Limb (tissue), 2 donors: Measurements from ENCODE around the gene SHISA6.

Source experiments
- DNase-seq, 2 donors: peaks; one replicate each; pipeline ENCODE4 v3.0.0-alpha.2; 2016; ENCODE audit errors: extremely low spot score in 2 of 2

SHISA6 gene

GRCh38 chr17:11349106-11349505, 108.1 kb downstream of the SHISA6 start:
- DNase-seq: no peak

- DNase-seq: no peak
These were observed 110.5 kb downstream of the SHISA6 start for GRCh38 chr17:11351479-11351878.

DNA sequence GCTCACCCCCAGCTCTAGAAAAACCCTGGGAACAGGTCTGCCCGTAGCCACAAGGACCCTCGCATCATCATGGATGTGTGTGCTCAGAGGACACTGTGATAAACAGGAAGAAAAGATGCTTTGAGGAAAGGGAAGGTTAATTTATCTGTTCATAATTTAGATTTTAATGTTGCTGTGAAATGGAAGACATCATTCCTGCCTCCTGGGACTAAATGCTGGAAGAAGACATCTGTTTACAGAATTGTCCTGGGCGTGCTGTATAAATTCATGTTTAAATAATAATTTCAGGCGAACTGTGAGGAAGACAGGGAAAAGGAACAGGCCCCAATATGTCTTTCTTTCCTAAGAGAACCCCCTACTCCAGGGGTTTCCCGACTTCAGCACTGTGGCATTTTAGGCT, 112.6 kb downstream of the SHISA6 start:
- DNase-seq: no peak

DNA sequence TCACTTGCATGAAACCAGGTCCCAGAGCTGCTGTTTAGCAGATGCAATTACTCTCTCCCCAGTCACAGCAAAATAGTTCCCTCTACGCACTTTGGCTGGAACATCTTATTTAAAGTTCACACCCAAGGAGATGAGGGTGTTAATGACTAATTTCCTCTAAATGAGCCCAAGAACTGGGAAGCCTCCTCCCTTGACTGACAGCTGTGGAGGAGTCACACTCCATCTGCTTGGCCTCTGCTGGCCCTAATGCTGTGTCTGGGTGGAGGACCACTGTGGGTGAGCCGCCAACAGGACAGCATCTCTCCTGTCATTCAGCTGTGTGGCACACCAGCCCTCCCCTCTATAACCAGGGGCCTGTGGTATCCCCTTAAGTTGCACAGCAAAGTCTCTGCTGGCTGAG, 115.4 kb downstream of the SHISA6 start:
- no peak for DNase-seq

DNA sequence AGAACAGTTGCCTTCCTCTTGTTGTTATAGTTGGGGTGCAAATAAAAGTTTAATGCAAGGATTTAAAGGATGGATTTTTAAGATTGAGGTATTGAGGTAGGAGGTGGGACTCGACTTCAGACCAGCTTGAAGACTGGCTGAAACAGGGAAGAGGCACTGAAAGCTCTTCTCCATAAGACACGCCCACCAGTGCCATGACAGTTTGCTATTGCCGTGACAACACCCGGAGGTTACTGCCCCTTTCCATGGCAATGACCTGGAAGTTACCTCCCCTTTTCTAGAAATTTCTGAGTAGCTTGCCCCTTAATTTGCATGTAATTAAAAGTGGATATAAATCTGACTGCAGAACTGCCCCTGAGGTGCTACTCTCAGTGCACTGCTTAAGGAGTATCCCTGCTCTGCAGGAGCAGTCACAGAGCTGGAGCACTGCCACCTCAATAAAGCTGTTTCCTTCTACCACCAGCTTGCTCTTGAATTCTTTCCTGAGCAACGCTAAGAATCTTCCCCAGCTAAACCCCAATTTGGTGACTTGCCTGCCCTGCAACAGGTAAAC, 122.6 kb downstream of the SHISA6 start:
- no peak for DNase-seq

GRCh38 chr17:11366272-11366850, 125.3 kb downstream of the SHISA6 start:
- no peak for DNase-seq

DNA sequence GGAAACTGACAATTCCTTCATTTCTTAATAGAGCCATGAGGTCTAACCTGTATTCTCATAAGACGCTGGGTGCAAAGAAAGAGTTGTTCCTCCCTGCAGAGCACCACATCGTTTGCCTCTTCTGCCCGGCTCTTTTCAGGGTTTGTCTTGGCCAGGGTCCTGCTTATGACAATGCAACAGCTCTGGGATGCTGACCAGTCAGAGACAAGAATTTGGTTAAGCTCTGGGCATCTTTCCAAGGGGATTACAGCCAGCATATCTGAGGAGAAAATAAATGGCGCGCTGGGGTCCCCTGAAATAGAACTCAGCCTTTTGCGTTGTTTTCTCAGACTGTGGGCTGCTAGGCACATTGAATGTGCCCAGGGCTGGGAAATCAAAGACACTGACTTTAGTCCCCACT, 128.6 kb downstream of the SHISA6 start:
- peak in 1 of 2 donors; percentile 9 for DNase-seq

DNA sequence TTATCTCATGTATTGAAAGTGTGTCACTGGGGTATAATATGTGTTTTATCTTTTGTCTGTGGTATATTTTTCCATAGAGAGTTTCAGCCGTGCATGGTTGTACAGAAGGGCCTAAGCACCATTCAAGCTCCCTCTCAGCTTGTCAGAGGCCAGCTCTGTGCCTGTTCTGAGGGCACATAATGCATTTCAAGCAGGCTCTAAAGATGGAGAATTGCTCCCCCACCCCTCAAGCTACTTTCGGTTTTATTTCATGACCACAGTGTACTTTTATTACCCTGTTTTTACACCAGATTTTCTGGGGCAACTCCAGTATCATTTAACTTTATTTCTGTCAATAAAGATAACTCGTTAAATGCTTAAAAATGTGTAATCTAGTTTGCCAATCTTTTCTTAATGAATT, 131.7 kb downstream of the SHISA6 start:
- no peak for DNase-seq

DNA sequence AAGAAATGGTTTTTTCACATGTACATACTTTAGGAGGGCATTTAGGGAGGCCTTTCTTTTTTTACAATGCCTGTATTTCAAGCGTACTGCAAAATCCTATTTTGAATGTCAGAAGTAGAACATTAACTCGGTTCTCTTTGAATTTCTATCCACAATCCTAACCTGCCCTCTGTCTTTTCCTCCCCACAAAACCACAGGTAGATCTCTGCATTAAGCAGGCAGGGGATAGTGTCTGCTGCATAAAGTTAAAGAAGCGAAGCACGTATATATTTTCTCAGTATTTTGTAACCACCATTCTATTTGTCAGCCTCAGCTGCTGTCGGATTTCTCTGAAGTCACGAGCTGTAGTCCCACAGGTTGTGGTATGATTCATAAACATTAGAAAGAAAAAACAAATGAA, 137.5 kb downstream of the SHISA6 start:
- DNase-seq: no peak

DNA sequence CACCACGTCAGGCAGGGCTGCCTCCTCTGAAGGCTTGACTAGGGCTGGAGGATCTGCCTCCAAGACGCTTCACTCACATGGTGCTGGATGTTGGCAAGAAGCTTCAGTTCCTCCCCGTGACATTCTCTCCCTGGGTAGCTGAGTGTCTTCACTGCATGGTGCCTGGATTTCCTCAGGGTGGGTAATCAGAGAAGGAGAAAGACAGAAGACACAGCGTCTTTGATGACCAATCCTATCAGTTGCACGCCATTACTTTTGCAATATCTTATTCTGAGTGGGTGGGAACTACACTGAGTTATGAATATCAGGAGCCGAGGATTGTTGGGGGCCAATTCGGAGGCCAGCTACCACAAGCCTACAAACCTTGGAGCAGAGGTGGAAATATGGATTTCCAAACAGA, 139.7 kb downstream of the SHISA6 start:
- DNase-seq: no peak

DNA sequence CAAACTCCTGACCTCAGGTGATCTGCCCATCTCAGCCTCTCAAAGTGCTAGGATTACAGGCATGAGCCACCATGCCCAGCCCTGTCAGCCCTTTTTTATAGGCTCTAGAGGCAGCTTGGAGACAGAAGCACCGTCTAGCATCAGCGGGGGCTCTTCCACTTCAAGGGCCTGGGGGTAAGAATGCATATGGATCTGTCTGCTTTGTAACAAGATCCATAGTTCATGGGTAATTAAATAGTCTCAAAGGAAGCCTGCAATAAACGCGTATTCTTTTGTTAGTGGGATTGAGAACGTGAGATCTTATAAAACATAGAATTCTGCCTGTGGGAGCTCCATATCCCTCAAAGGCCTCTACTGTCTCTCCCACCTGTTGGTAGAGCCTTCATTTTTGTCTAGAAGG, 142.1 kb downstream of the SHISA6 start:
- DNase-seq: no peak

DNA sequence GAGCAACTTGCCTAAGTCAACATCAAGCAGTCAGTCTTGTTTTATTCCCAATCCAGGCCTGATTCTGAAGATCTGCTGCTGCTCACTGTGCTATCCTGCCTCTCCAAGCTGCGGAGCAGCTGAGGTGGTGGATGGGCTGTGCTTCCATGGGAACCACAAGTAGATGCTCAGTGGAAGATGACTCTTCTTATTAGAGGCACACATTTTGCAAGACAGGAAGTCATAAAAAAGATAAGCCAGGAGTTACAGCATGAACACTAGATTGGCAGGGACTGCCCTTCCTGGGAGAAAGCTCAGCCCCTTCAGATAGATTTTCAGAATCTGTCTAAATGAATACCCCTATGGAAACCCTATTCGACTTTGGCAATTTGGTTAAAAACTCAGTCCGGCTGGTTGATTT, 143.1 kb downstream of the SHISA6 start:
- DNase-seq: no peak

DNA sequence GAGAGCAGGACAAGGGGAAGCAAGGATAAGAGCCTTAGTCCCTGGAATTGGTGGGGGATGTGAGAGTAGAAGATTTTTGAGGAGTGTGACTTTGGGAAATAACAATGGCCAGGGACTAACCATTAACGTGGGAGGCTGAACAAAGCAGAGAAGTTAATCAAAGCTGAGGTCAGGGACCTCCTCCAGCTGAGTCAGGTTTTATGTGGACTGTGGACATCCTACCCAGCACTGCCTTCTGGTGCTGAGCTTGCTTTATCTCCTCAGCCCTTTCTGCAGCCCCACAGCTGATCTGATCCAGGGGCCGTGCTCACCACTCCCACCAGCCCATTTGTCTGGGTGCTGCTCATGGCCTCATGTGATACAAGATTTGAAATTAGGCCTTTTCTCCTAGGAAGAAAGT, 146.6 kb downstream of the SHISA6 start:
- no peak for DNase-seq

GRCh38 chr17:11388054-11388453, 147.0 kb downstream of the SHISA6 start:
- DNase-seq: no peak

GRCh38 chr17:11389583-11389982, 148.6 kb downstream of the SHISA6 start:
- DNase-seq: no peak

- no peak for DNase-seq
These were observed 150.1 kb downstream of the SHISA6 start for GRCh38 chr17:11391134-11391533.

DNA sequence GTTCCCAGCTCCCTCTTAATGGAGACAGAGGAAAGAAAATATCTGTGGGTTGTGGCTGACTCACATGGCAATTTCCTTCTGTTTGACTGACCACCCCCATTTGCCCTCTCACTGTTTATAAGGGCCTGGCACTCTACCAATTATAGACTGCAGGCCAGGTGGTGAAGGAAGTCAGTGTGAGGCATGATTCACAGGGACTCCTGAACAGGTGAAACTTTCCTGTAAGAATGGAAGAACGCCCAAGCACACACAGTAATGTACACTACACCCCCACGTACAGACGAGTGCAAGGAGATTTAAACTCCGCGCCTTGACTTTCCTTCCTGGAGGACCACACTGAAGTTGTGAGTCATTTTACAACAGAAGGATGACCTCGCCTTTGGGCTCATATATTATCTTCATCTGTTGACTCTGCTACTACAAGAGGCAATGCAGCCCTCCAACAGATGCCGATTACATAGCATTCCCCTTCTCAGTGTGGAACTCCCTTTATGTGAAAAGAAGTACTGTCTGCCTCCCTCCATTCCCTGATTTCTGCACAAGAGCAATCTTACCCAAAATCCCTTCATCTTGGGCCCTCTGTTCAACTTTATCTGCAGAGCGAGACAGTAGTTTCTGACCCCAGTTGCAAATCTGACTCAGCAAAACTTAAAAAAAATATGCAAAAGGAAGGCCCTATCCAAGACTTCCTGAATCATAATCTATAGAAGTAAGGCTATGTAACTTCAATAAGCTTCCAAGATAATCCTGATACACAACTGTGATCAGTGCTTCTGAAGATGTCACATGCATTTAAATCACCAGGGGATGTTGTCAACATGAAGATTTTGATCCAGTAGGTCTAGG, 163.6 kb downstream of the SHISA6 start:
- DNase-seq: no peak

- DNase-seq: no peak
These were observed 165.7 kb downstream of the SHISA6 start for GRCh38 chr17:11406716-11407115.

DNA sequence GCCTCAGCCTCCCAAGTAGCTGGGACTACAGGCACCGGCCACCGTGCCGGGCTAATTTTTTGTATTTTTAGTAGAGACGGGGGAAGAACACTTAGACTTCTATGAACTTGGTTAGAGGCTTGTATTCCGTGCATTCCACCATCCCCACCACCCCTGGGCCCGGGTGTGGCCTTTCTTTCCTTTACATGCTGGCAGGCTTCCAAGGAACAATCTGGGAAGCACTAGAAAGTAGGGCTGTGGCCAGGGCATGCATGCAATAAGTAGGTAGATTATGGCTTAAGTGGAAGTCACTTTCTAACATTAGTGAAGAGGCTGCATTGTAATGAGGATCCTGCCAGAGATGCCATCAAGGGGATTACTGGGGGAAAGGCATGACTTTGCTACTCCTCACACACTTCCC, 171.6 kb downstream of the SHISA6 start:
- DNase-seq: no peak

- DNase-seq: no peak
These were observed 177.3 kb downstream of the SHISA6 start for GRCh38 chr17:11418342-11418741.

DNA sequence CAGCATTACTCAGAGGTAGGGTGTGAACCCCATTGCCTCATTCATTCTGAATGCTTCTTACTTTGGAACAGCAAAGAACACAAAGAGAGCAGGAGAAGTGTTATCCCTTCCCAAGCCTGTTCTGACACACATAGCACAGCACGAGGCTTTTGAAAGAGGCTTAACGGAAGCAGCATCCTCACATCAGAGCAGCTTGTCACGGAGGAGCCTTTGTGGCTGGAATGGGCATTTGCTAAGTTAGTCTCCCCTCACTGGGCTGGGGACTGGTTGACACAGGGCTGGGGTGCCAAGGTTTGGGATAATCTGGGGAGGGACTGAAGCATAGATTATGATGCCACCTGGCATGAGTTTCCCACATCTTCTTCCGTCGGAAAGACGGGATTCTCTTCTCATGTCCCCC, 189.7 kb downstream of the SHISA6 start:
- no peak for DNase-seq

GRCh38 chr17:11438673-11439072, 197.7 kb downstream of the SHISA6 start:
- DNase-seq: no peak

- DNase-seq: no peak
These were observed 200.0 kb downstream of the SHISA6 start for GRCh38 chr17:11441004-11441403.
